HPDE6-E6E7 (cell line): ENCODE data around the gene BTBD18.

Experiments
- DNase-seq: peaks from one replicate; pipeline ENCODE4 v3.0.0; 2011; ENCODE audit warnings: missing footprints; ENCODE audit errors: extremely low spot score

The BTBD18 gene

GRCh38 chr11:57776031-57776521 is 24.5 kb upstream of the BTBD18 start:
- DNase-seq: no peak

DNA sequence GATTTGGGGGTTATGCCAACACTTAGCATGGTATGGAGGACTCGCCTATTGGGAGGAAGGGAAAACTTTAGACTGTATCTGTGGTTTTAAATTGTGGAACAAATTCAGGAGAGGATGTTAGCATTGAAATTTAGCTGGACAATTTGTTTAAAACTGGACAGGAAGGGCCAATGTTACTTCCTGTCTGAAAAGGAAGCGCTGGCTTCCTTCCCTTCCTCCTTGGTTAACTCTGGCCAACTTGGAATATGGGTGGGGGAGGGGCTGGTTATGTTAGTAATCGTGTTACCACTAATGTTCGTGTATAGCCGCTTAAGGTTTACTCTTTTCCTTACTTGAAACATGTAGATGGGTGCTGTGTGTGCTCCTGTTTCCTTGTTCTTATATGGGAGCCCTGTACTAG is 23.9 kb upstream of the BTBD18 start:
- DNase-seq: no peak

DNA sequence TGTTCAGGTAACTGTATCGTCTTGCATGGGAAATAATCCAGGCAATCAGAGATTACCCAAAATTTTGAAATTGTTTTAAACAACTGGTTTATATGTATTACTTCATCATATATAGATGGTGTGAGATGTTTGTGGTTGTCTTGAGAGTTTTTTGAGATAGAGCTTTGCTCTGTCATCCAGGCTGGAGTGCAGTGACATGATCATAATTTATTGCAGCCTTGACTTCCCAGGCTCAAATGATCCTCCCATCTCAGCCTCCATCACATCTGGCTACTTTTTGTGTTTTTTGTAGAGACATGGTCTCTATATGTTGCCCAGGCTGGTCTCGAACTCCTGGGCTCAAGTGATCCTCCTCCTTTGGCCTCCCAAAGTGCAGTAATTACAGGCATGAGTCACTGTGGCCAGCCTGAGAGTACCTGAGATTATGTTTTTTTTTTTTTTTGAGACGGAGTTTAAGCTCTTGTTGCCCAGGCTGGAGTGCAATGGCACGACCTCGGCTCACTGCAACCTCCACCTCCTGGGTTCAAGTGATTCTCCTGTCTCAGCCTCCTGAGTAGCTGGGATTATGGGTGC is 21.5 kb upstream of the BTBD18 start:
- DNase-seq: no peak

- no peak for DNase-seq
Measured at GRCh38 chr11:57772562-57772961, 20.9 kb upstream of the BTBD18 start.

- no peak for DNase-seq
Measured at GRCh38 chr11:57771365-57771764, 19.7 kb upstream of the BTBD18 start.

- DNase-seq: no peak
Measured at GRCh38 chr11:57770793-57771192, 19.2 kb upstream of the BTBD18 start.

GRCh38 chr11:57764972-57765371 is 13.4 kb upstream of the BTBD18 start:
- DNase-seq: no peak

DNA sequence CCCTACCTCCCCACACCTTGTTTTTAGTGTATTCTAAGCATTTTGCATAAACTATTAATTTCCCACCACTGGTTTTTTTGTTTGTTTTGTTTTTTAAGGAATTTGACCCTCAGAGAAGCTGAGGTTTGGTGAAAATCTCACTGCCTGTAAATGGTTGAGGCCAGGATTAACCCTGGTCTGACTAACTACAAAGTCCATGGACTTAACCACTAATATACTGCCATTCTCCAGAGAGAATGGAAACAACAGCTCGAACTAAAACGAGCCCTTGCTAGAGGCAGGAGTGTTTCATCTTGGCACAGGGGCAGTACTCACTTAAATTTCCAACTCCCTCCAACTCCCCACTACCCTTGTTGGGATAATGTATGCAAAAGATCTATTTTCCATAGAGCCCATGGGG is 12.9 kb upstream of the BTBD18 start:
- DNase-seq: no peak

DNA sequence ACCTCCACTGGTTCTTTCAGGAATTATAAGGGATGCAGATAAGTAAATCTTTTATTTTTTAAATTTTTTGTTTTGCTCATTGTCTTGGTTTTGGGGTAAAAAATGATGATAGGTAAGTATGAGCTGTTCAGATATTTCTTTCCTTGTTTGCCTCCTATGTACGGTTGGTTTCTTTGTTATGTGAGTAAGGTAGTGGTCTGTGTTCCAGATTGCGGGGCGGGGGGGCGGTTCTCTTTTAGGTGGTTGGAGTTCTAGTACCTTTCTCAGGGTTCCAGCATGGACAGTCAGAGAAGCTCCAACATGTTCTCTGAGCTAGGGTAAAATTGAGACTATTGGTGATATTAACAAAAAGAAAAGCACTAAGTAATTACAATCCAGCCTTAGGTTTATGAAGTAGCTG is 12.4 kb upstream of the BTBD18 start:
- DNase-seq: no peak

- peak; percentile 26 for DNase-seq
Measured at GRCh38 chr11:57763568-57763967, 11.9 kb upstream of the BTBD18 start.

GRCh38 chr11:57762235-57762861 is 10.7 kb upstream of the BTBD18 start:
- DNase-seq: no peak

- peak; percentile 96 for DNase-seq
Measured at GRCh38 chr11:57761301-57762234, 9.9 kb upstream of the BTBD18 start, which contains the start of gene CTNND1. CTNND1 (plus strand) TSS chr11:57761802; CDS start chr11:57791479, 29,677 bp downstream.

DNA sequence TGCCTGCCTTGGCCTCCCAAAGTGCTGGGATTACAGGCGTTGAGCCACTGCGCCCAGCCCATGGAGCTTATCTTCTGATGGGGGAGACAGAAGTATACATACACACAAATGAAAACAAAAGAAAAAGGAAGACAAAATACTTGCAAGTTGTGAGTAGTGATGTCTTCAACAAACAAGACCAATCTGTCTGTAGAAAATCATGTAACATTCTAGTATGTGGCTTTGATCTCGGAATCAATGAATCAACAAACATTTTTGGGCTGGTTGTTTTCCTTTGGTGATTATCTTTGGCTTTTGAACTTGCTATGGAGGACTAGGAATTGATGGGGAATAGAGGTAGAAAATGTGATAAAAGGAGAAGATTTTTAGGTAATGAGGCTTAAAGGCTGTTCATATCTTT is 6.6 kb upstream of the BTBD18 start:
- DNase-seq: no peak

GRCh38 chr11:57752954-57753353 is 1.3 kb upstream of the BTBD18 start:
- no peak for DNase-seq

- DNase-seq: no peak
Measured at GRCh38 chr11:57751176-57751575, 443 bp downstream of the BTBD18 start.

GRCh38 chr11:57746920-57747319 is 4.7 kb downstream of the BTBD18 start:
- no peak for DNase-seq

- no peak for DNase-seq
Measured at GRCh38 chr11:57745206-57745605, 6.4 kb downstream of the BTBD18 start.

- no peak for DNase-seq
Measured at GRCh38 chr11:57744357-57744756, 7.3 kb downstream of the BTBD18 start.

DNA sequence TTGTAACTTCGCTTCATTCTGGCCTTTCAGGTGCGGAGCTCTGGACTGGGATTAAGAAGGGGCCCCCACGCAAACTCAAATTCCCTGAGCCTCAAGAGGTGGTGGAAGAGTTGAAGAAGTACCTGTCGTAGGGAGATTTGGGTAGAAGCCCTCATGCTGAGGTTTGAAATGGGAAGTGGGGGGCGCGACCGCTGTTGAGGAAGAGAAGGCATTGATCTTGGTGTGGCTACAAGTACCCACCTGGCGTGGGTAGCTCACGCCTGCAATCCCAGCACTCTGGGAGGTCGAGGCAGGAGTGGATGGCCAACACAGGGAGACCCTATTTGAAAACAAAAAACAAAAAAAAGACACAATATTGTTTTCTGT is 9.5 kb downstream of the BTBD18 start:
- no peak for DNase-seq

- peak; percentile 94 for DNase-seq
Measured at GRCh38 chr11:57741132-57742086, 10.2 kb downstream of the BTBD18 start, which contains the start of gene SELENOH. SELENOH (plus strand) TSS chr11:57741491; CDS start chr11:57741596, 105 bp downstream.

- DNase-seq: no peak
Measured at GRCh38 chr11:57735619-57736298, 15.9 kb downstream of the BTBD18 start.
